NCI-H2081 treated with DMSO at 0.1 percent for 48 hours (cell line): ENCODE results near the gene BMP8A.
"Not testable (repeated sequence)": the region's sequence is repeated elsewhere in the genome, so short reads cannot be mapped to it uniquely, and the experiment has no call there.

Experiments
- DNase-seq: peaks from one replicate; lab custom pipeline; 2025; lab: John Stamatoyannopoulos, UW

The BMP8A gene, protein sequence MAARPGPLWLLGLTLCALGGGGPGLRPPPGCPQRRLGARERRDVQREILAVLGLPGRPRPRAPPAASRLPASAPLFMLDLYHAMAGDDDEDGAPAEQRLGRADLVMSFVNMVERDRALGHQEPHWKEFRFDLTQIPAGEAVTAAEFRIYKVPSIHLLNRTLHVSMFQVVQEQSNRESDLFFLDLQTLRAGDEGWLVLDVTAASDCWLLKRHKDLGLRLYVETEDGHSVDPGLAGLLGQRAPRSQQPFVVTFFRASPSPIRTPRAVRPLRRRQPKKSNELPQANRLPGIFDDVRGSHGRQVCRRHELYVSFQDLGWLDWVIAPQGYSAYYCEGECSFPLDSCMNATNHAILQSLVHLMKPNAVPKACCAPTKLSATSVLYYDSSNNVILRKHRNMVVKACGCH

DNA sequence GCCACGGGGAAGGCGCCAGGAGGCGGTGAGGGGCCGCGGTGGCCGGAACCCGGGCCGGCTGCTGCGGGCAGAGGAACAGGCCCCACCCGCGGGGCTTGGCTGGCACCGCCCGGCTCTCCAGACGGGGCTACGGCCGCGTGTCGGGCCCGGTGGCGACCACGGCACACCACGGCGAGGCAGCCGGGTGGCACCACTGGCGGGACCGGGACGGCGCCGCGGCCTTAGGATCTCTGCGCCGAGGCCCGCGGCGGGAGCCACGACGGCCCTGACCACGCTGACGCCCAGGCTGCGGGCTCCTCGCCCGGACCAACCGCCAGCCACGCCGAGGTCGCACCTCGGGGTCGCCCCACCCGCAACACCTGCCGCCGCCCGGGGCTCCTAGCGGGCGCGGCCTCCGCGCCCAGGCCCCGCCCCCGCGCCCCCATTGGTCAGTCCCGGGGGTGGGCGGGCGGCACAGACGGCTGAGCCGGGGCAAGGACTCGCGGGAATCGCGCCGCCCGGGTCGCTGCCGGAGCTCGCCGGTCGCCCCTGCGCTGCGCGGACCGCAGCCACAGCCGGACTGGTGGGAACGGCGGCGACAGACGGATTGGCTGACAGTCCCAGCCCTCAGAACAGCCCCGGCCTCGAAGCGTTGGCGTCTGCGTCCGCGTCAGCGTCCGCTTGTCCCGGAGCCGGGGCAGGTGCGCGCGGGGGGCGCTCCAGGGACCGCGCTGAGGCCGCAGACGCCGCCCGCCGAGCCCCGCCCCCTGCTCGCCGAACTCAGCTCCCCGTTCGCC lies at the start of gene BMP8A:
BMP8A (plus strand) TSS at position 491 of the 776 bp plus-strand sequence. CDS start 356 bp downstream, outside the sequence.
- no peak for DNase-seq

DNA sequence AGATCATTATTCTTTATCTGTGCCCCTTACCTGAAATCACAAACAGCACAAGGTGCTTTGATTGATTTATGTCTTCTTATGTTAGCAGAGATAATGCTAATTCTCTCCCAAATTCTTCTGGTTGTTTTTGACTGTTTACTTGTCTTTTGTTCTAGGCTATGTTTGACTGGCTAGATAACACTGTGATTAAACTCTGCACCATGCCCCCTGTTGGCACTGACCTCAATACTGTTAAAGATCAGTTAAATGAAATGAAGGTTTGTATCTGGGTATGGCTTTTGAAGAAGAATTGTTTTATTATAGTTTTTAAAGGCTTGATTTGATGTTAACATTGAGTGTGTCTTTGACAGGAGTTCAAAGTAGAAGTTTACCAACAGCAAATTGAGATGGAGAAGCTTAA lies 49.6 kb upstream of the BMP8A start:
- DNase-seq = no peak

DNA sequence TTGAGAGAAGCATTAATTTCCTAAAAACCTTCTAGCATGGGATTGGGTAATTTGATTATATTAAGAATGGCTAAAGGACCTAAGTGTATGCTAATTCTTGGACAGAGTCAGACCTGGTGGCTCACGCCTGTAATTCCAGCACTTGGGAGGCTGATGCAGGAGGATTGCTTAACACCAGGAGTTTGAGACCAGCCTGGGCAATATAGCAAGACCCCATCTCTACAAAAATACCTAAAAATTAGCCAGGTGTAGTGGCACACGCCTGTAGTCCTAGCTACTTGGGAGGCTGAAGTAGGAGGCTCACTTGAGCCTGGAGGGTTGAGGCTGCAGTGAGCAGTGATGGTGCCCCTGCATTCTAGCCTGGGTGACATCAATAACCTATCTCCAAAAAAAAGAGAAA lies 45.9 kb upstream of the BMP8A start:
- DNase-seq = no peak

DNA sequence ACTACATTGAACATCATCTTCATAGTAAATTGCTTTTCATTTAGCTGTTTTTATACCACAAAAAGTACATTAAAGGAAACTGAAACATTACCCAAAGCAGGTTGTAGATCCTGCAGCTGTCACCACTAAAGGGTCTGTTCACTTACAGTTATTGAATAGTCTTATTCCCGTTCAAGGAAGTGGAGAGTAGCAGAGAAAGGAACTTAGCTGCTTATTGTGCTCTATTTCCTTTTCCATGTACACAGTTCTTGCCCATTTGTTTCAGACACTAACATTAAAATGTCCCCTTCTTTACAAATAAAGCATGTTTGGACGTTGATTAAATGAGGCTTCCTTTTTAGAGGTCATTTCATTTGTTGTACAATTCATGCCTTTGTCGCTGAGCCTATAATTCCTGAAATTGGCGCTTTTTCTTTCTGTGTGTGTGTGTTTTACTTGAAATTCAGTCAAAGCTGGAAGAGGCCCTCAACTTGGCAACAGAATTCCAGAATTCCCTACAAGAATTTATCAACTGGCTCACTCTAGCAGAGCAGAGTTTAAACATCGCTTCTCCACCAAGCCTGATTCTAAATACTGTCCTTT lies 44.4 kb upstream of the BMP8A start:
- DNase-seq = no peak

DNA sequence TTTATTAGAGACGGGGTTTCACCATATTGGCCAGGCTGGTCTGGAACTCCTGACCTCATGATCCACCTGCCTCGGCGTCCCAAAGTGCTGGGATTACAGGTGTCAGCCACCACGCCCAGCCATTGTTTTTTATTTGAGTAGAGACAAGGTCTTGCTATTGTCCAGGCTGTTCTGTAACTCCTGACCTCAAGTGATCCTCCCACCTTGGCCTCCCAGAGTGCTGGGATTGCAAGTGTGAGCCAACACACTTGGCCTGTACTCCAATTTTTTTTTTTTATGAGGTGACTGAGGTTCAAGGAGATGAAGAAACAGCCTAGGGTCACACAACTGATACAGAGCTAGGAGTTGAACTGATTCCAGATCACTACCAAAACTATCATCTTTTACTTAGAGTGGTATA lies 41.4 kb upstream of the BMP8A start:
- DNase-seq = not testable (repeated sequence)

DNA sequence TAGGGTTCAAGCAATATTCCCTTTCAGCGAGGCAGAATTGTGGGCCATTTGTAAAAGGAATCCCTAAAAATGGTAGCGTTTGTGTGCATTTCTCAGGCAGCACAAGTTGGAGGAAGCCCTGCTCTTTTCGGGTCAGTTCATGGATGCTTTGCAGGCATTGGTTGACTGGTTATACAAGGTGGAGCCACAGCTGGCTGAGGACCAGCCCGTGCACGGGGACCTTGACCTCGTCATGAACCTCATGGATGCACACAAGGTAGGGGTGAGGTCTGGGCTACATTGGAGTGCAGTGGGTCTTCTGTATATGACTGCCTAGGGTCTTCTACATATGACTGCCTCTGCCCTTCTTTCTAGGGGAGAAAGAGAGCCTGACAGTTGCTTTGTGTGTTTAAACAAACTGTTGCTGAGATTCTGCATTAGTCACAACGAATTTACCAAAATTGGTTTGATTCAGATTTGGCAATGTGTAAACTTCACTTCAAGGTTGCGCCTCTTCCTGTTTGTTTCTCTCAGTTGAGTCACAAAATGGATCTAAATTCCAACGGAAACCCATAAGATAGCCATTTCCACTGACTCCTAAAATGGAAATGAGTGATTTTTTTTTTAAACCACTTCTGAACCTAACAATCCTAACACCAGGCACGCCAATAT lies 40.4 kb upstream of the BMP8A start:
- no peak for DNase-seq

DNA sequence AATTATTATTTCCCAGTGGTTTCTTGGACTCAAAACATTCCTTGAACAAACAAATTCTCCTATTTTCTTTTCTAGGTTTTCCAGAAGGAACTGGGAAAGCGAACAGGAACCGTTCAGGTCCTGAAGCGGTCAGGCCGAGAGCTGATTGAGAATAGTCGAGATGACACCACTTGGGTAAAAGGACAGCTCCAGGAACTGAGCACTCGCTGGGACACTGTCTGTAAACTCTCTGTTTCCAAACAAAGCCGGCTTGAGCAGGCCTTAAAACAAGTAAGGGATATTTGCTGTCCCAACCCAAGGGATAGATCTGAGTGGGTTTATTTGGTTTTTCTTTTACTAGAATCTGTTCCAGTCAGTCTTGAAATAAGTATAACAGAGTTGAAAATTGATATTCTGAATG lies 39.4 kb upstream of the BMP8A start:
- no peak for DNase-seq

DNA sequence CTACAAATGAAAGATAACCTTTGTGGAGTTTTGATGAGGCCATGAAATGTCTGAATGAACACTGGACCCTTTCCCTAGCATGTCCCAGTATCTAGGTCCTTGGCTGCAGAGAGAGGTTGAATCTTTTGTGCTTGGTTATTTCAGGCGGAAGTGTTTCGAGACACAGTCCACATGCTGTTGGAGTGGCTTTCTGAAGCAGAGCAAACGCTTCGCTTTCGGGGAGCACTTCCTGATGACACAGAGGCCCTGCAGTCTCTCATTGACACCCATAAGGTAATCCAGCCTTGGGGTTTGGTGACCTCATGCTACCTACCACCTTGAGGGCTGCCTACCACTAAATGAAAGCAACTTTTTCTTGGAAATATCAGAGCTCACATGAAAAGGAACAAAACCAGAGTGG lies 38.9 kb upstream of the BMP8A start:
- no peak for DNase-seq

DNA sequence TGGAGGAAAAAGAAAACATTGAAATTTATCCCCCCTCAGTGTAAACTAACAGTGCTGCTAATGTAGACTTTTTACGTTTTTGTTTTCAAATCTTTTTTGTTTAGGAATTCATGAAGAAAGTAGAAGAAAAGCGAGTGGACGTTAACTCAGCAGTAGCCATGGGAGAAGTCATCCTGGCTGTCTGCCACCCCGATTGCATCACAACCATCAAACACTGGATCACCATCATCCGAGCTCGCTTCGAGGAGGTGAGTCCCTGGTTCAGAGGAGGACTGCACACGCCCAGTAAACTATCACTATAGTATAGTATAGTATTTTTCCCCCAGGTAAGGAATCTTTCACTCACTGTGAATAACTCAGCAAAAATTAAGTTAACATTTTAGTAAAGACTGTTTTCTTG lies 37.8 kb upstream of the BMP8A start:
- DNase-seq = no peak

DNA sequence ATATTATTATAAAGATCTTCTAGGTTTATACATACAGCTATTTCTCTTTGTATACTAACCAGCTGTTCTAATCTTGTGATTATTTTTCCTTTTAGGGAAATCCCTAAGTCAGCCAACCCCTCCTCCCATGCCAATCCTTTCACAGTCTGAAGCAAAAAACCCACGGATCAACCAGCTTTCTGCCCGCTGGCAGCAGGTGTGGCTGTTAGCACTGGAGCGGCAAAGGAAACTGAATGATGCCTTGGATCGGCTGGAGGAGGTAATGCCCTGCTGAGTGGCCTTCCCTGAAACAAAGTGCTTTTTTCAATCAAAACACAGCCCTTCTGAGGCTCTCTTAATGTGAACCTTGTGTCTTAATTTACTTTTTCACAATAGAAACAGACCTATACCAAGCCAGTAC lies 32.4 kb upstream of the BMP8A start:
- DNase-seq = no peak

DNA sequence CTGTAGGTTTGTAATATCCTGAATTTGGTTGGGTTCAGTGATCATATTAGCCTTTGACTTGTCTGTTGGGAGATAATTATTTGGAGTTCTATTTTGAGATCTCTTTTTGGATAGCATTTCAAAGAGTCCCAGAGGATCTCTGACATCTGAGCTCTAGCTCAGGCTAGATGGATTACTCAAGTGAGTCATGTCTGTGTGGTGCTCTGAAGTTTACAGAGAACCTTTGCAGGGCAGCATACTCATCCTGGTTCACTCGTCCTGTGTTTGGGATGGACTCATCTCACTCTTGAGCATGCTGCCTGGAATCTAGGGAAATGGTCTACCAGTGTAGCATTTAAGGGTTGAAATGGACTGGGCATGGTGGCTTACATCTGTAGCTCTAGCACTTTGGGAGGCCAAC lies 29.4 kb upstream of the BMP8A start:
- DNase-seq = no peak

DNA sequence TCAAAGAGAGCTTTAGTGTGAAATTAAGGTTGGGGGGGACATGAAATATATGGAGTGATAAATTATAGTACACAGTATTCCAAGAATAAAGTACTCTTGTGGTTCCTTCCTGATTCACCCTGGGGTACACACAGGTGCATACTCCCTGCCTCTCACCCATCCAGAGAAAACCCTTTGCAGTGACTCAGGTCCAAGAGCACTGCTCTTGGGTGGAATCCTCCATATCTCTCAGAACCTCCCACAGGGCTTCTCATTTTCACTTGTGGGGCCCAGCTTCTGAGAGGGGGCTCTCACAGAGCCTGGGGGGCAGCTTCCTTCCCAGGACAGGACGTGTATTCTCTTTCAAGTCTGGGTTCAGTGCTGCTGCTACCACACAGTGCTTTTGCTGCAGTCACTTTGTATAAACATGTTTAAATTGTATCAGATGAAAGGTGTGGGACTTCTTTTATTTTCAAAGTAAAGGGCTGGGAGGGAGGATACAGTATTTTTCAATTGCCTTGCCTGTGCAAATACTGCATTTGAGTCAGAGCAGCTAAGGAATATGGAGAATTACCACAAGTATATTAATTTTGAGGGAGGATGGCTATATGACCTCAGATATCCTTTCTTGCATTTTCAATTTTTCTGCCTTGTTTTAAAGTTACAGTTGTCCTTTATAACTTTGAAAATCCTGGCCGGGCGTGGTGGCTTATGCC lies 24.9 kb upstream of the BMP8A start:
- no peak for DNase-seq

DNA sequence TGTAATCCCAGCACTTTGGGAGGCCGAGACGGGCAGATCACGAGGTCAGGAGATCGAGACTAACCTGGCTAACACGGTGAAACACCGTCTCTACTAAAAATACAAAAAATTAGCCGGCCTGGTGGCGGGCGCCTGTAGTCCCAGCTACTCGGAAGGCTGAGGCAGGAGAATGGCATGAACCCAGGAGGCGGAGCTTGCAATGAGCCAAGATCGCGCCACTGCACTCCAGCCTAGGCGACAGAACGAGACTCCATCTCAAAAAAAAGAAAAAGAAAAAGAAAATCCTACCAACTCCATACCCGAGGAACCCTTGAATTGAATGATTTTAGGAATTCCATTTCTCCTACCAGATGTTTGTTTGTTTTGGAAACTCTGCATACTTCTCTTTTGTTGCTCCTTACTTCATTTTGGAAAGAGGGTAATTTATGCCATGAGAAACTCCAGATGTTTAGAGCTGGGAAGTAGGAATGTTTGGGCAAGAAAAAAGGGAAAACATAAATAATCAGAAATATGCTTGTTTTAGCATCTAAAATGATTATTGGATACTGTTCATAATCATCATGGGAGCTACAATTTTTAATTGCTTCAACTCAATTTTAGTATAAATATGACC lies 24.2 kb upstream of the BMP8A start:
- not testable (repeated sequence) for DNase-seq

DNA sequence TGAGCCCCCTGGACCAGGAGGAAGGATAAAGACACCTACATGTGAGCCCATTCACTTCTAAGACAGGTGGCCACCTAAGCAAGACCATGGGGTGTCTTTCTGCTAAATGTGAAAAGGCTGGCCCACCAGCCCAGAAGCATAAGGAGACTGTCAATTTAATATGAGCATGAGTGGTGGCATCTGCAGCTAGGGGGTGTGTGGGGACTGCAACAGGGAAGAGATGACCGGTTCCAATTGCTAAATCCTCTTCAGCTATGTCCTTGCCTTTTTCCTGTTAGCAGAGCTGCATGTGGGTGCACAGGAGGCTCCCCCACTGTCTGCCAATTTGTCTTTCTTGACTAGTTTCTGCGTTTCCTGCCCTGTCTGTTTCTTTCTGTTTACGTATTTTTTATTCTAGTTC lies 22.3 kb upstream of the BMP8A start:
- no peak for DNase-seq

DNA sequence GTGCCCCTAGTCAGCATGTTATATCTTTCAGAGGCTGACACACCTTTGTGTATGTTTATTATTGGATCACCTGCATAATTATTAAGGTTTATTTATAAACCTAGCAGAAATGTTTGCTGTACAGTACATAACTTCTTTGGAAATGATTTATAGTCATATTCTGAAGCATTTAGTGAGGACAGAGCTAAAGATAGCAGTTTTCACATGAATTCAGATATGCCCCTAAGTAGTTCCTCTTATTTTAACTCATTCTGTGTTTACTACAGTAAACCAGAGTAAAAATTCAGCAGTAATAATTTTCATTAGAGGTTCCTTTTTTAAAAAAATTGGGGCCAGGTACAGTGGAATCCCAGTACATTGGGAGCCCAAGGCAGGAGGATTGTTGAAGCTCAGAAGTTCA lies 21.4 kb upstream of the BMP8A start:
- no peak for DNase-seq

DNA sequence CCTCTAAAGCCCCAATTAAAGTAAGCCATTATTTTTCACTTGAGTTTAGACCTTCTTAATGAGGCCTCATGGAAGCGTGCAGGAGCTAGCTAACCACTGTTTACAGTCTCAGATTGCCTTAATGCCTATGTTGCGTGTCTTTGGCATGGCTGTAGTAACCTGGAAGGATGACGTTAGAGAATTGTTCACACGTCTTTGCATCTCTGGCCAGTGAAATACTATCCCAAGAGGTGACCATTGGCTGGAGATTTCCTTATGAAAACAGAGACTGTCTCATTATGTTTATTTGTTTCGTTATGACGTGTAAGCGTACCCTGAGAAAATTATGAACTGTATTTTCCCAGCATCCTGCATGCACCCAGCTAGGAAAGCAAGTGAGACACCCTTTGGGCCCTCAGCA lies 18.6 kb upstream of the BMP8A start:
- DNase-seq = no peak

DNA sequence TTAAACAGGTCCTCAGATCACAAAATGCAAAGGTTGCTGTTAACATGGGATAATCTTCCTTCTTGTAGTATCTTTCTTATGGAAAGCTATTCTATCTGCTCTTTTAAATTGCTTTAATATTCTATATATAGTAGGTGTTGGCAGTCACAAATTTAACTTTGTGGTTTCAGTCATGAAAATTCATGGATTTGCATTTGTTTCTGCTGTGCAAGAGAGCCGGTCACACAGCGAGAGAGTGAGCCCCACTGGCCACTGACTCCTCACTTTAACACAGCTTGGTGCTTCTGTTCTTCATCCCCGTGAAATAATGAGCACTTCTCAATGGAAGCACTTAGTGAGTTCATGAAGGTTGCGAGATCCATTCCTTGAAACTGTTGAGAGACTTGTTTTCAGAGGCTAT lies 18.1 kb upstream of the BMP8A start:
- no peak for DNase-seq

DNA sequence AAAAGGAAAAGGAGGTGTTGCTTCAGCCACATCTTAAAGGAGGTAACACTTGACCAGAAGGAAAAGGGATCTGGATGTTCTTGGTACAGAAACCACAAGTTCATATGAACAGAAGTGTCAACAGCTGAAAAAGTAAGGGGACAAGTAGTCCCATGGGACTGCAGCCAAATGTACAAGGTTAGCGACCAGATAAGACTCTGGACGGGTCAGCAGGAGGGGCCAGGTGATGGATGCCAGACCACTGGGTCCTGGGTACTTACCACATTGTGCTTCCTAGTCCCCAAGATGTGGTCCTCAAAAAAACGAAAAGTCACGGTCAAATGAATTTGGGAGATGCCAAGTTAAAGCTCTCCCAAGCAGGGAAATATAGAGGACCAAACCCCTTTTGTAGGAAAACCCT lies 16.6 kb upstream of the BMP8A start:
- DNase-seq = no peak

DNA sequence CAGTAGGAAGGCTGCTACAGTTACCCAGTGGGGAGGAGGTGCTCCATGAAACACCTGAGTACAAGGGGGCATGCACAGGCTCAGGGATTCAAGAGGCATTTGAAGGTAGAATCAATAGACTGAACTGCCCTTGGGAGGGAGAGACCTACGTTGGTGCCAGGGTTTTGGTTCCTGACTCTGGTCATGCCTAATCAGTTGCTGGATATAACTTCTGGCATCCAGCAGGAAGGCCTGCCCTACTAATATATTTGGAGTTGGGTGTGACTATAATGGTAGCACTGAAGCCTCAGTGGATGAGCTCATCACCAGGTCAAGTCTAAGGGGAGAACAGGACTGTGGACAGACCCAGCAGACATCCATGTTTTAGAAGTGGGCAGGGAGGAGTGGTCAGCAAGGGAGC lies 15.9 kb upstream of the BMP8A start:
- not testable (repeated sequence) for DNase-seq

DNA sequence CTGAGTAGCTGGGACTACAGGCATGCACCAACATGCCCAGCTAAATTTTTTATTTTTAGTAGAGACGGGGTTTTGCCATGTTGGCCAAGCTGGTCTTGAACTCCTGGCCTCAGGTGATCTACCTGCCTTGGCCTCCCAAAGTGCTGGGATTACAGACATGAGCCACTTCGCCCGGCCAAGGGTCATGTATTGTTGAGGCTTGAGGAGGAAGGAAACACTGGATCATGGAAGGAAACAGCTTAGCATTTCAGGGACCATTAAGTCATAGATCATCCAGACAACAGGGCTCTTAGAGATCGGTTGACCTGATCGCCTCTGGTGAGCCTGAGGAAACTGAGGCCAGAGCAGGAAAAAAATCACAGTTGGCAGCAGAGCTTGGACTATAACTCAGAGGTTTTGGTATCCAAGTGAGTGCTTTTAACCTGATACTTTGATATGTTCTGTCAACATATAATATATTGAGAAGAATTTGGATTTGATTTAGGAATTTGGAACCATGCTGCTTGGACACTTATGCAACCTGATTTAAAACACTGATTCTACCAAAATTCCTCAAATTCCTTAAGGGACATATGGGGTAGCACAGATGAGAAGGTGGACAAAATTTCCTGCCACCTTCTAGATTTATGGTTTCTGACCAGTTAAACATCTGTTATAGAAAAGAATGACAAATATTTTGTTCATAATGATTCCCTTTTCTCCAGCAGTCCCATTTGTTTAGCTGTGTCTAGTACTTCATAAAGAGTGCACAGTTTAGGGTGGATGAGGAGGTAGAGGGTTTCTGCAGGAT lies 13.1 kb upstream of the BMP8A start:
- no peak for DNase-seq

DNA sequence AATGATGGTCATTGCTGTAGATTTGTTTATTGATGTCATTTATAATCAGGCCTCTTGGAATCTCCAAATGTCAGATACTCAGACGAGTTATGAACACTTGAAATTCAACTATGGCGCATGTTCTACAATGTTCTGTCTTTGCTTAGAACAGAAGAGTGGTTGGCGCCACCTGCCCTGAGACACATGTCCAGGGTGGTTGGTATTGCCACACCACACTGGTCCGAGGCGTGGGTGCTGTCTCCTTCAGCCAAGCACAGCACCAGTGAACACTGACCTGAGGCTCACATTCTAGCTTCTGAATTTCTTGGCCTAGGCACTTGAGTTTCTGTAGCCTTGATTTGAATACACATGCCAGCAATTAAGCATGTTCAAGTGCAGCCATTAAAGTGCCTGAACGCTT lies 10.1 kb upstream of the BMP8A start:
- no peak for DNase-seq
